GM18907 (cell line): ENCODE measurements around the gene AGXT2.

Experiments
- ATAC-seq: cut with Tn5 transposase; IDR thresholded peaks from one replicate; pipeline ENCODE4 v1.9.1; 2021; ENCODE audit warnings: mild to moderate bottlenecking, moderate library complexity; ENCODE audit not compliant: unreplicated experiment

AGXT2 gene

DNA sequence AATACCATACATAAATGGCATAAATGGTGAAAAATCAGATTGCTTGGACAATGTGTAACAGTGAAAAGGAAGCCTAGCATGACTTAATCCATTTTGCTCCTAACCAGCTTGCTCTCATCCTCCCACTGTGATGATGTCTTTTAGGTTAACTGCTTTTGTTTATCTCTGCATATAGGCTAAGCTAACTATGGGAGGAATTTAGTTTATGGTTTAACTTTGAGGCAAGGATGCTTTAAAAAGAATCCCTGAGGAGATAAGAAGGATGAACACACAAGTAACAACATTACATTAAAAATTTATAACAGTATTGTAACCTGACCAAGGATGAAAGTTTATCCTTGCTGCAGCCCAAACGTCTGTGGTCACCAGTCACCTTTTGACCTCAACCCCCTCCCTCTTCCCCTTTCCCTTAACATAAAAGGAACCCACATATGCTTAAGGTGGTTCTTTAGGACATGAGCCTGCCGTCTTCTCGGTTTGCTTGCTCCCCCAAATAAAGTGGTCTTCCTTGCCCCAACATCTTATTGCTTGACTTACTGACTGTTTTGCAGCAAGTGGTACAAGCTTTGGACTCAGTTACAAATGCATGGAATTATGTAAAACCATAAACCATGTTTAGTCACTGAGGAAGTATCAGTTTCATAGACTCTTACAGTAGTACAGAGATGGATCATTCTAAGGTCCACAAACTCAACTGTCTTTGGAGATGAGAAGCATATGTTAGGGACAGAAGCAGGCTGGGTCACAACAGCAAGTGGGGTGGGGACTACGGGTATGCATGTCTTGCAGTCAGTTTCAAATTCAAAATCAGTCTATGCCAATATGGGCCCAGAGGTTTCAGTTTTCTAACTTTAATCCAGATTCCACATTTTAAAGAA lies 31.3 kb downstream of the AGXT2 start:
- ATAC-seq = peak; percentile 92

GRCh38 chr5:35015063-35015462 lies 32.7 kb downstream of the AGXT2 start:
- no peak for ATAC-seq

DNA sequence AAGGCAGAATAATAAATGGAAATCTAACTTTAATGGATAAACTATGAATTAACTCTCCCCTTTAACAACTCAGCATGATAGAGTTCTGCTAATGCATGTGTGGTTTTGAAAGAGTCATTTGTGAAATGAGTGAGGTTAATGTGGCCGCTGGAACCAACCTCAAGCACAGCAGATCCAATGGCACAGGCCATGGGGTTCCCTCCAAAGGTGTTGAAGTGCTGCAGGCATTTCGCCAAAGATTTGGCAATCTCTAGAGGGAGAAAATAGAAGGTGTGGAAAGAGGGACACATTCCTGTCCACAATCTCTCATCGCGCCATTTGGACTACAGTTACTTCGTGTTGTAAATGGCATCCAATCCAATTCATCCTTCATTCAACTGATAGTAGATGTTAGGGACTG lies 35.0 kb downstream of the AGXT2 start:
- ATAC-seq = no peak

DNA sequence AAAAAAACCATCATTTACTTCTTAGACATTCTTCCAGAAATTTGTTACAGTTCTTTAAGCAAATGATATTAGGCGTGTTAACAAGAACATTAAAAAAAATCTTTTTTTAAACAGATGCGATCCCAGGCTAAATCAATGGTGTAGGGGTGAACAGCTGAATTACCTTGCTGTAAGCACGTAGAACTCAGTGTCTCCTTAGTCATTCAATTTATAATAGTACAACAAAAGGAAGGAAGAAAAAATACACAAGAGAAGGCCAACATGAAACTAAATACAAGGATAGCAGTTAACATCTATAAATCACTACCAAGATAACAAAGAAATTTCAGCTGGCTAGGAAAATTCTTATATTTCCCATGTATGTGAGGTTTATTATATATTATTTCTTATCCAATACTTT lies 35.4 kb downstream of the AGXT2 start:
- ATAC-seq = no peak

GRCh38 chr5:35010676-35011075 lies 37.1 kb downstream of the AGXT2 start:
- ATAC-seq = no peak

GRCh38 chr5:35009657-35010056 lies 38.1 kb downstream of the AGXT2 start:
- no peak for ATAC-seq

DNA sequence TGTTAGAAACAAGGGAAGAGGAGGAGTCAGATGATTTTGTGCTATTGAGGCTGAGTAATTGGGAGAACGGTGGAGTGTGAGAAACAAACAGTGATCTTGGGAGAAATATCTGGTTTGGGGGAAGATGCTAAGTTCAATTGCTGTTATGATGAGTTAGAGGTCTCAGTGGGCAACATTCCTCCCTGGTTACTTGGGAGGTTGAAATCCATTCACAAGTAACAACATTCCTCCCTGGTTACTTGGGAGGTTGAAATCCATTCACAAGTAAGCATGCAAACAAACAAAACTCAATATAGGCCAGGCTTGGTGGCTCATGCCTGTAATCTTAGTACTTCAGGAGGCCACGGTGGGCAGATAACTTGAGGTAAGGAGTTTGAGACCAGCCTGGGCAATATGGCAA lies 38.7 kb downstream of the AGXT2 start:
- ATAC-seq = no peak

DNA sequence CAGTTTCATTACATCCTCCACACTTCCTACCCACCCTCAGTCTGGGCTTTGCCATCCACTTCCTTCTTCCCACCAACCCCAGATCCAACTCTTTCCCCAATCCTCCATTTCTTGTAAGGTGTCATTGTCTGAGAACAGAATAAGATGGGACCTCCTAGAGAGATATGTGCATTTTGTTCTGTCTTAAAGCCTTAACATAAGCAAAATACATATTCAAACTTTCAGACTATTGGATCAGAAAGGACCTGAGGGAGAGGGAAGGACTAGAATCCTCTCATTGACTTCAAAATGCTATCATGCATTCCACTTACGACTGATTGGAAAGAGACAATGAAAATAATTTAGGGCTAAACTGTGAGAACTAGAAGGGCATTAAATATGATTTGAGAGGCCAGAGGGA lies 43.0 kb downstream of the AGXT2 start:
- ATAC-seq = no peak

- no peak for ATAC-seq
These were observed 43.5 kb downstream of the AGXT2 start for GRCh38 chr5:35004200-35004599.

DNA sequence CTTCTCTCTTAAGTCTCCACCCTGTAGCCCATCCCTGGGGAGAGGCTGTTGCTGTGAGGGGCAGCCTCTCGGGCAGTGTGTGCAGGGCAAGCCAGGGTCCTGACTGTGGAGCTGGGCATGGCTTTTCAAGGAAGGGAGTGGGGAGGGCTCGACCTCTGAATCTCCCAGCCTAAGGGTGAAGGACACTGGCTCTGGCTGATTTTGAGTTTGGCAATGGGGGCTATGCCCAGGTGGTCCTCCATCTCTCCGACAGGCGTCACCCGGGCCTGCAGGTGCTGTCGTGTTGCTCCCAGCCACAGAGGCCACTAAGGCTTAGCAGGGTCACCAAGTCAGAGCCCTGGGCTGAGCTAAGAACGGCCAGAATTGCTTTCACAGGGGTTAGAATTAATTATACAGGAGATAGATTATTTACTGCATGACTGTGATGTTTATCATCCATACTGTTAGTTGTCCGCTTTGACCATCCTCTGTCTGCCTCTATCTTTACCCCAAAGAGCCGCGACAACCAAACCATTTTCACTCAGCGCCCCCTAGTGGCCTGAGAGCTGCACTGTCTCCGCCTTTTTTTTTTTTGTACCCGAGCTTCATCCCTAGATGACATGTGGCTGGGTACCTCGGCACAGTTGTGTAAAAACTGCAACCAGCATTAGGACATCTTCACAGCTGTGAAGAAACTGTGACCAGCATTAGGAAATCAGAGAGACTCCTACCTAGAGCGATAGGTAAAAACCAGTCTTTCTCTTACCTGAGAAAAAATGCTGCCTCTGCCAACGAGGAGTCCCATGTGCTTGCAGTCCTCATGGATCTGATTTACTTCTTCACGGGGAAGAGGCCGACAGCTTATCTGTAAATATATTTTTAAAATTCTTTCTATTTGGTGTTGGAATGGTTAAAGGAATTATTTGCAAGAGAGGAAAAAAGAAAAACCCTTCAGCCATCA lies 44.5 kb downstream of the AGXT2 start:
- peak; percentile 68 for ATAC-seq

DNA sequence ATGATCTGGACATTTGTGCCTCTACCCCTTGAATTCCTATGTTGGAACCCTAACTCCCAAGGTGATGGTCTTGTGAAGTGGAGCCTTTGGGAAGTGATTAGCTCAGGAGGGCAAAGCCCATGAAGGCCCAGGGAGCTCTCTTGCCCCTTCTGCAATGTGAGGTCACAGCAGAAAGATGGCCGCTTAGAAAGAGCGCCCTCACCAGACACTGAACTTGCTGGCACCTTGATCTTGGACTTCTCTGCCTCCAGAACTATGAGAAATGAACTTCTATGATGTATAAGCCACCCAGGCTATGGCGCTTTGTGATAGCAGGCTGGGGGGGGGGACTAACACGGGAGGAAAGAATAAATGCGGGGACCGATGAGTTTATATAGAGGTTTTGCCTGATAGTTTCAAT lies 45.3 kb downstream of the AGXT2 start:
- no peak for ATAC-seq

GRCh38 chr5:35001842-35002241 lies 45.9 kb downstream of the AGXT2 start:
- no peak for ATAC-seq

- no peak for ATAC-seq
These were observed 49.5 kb downstream of the AGXT2 start for GRCh38 chr5:34998058-34998789.

- ATAC-seq = no peak
These were observed 51.5 kb downstream of the AGXT2 start for GRCh38 chr5:34996261-34996660.

DNA sequence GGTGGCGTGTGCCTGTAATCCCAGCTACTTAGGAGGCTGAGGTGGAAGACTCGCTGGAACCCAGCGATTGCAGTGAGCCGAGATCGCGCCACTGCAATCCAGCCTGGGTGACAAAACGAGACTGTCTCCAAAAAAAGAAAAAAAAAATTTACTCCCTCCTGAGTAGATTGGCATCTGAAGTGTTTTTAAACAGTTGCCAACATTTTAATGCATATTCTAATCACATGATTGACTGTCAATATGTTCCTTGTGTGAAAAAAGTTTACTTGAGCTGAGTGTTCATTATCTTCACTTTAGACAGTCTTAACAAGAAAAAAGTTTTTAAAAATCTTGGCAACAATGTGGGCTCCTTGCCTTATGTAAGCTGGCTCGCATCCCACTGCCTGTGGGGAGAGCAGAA lies 53.8 kb downstream of the AGXT2 start:
- no peak for ATAC-seq

DNA sequence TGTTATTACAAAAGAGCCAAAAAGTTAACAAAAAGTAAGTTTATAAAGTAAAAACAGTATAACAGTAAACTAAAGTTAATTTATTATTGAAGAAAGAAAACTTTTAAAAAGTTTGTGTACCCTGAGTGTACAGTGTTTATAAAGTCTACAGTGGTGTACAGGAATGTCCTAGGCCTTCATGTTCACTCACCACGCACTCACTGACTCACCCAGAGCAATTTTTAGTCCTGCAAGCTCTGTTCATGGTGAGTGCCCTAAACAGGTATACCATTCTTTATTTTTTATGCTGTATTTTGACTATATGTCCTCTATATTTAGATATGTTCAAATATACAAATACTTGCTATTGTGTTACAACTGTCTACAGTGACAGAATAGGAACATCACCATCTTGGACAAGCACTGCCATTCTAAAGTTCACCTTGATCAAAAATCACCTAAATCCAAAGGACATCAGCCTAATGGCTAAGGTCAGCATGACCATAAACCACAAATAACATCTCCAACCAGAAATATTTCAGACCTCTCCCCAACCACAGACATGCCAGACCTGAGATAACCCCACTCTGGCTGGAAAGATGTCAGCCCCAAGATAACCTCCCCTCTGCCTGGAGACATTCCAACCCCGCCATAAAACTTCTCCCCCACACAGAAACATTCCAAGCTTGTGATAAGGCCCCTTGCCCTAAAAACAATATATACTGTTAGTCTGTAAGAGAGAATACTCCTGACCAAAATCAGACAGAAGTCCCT lies 56.1 kb downstream of the AGXT2 start:
- ATAC-seq = no peak

DNA sequence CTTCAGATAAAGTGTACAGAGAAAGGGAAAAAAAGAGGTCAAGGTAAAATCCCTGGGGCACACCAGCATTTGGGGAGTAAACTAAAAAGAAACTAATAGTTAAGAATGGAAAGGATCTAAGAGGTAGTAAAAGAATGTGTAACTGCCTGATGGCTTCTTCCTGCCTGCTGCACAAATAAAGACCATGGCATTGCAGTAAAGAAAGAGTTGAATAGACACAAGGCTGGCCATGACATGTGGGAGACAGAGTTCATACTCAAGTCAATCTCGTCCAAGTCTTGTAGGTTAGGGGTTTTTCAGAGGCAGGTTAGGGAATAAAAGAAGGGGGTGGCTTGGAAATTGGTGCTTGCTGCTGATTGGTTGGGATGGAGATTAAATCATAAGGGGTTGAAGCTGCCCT lies 60.8 kb downstream of the AGXT2 start:
- no peak for ATAC-seq

- ATAC-seq = no peak
These were observed 64.9 kb downstream of the AGXT2 start for GRCh38 chr5:34982823-34983222.

- ATAC-seq = no peak
These were observed 69.1 kb downstream of the AGXT2 start for GRCh38 chr5:34978681-34979080.

DNA sequence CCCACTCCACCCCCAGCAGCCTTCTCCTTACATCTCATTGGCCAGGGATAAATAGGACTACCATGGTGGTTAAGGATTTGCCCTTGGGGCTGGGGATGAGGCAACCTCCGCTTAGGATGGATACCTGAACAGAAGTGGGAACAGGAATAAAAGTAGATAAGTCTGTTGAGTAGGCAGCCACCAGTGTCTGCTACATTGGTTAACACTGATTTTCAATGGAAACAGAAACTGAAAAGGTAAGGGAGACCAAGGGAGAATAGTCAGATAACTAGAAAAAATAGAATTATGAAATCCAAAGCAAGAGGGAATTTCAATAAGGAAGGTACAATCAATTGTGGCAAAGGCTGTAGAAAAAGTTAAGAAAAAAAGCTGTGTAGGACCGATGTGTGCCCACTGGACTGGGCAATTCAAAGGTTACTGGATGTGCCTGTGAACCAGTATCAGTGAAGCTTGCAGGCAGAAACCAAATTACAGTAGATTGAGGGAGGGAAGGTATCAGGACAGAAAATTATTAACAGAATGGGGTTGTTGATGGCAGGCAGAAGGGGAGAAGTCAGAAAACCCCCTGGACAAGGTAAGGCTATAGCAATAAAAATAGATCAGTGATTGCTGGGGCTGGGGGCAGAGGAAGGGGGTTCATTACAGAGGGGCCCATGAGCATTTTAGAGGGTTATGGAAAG lies 69.7 kb downstream of the AGXT2 start:
- ATAC-seq = peak; percentile 93
